GM23338 (cell line): ENCODE results near the gene GPALPP1. TPM values are rescaled to one million over a fixed set of nuclear protein-coding genes. Genes with fewer than 3 reads are reported as not detected.

Source experiments
- polyA plus RNA-seq: library from polyadenylated mRNA; unstranded; fragments of >200 nt; fragmentation: Nextera tagmentation; extraction: Ambion mirVana; gene quantifications from 2 replicates; pipeline ENCODE4 v1.2.1, GENCODE V29; 2016
- small RNA-seq: library from RNA; depleted of rRNA; stranded (forward); fragments of <200 nt; gene quantifications from one replicate; pipeline ENCODE3, GENCODE V24; 2014; ENCODE audit warnings: low replicate concordance
- total RNA-seq: library from RNA; depleted of rRNA; stranded (reverse); fragments of >200 nt; shearing (Covaris generic); gene quantifications from 2 replicates; pipeline ENCODE4 v1.2.3, GENCODE V29; 2014; rRNA removed

GPALPP1 gene
- total and polyA plus RNA-seq, 2 experiments from 2014 or later: 31.3 to 35.8 TPM

Small RNAs within 50 kb of the gene (small RNA-seq; reads per million reads assigned to genes)
- not detected for gene RN7SL49P

Other genes with a start within 250 kb of the GPALPP1 start
- gene NUFIP1, start 67 bp upstream of the GPALPP1 start, total RNA-seq: 7.7 and 8.7 TPM in 2 replicates
- gene NUFIP1, start 67 bp upstream of the GPALPP1 start, polyA plus RNA-seq: 22.0 and 23.9 TPM in 2 replicates
- gene GTF2F2, start 131.0 kb downstream of the GPALPP1 start, total RNA-seq: 37.1 and 42.1 TPM in 2 replicates
- 72.0 and 75.6 TPM in 2 replicates for gene GTF2F2, start 131.0 kb downstream of the GPALPP1 start, polyA plus RNA-seq
- gene KCTD4, start 211.5 kb downstream of the GPALPP1 start, total RNA-seq: not detected in 2 replicates
- 0.24 and 0.26 TPM in 2 replicates for gene KCTD4, start 211.5 kb downstream of the GPALPP1 start, polyA plus RNA-seq